OCI-LY1 (cell line): ENCODE data around the gene KLF11.

Experiments used
- CTCF ChIP-seq: fragments of 200-600 bp; sonication (generic), shearing (Covaris generic); IDR thresholded peaks from 2 replicates; pipeline ENCODE4 v1.5.1; 2017; ENCODE audit warnings: mild to moderate bottlenecking, antibody characterized with exemption, low read length, moderate library complexity, mixed read lengths
- EZH2 ChIP-seq: fragments of 200-600 bp; sonication (generic), shearing (Covaris generic); IDR thresholded peaks from 2 replicates; pipeline ENCODE4 v1.8.0; 2017; ENCODE audit warnings: borderline replicate concordance, mixed run types, mild to moderate bottlenecking, antibody characterized with exemption, low read length, moderate library complexity, mixed read lengths

GRCh38 chr2:10003206-10004125 is 39.9 kb upstream of the KLF11 start:
- TF ChIP-seq CTCF = no peak
- no peak for TF ChIP-seq EZH2
